GM12878 (cell line): ENCODE data around the gene DOCK7. TPM values are rescaled to one million over a fixed set of nuclear protein-coding genes. Genes with fewer than 3 reads are reported as not detected.

ENCODE experiments used
- ATAC-seq: fragments of 200-7000 bp; cut with Tn5 transposase; 3 replicates; pipeline ENCODE4 v1.9.1; 2020; ENCODE audit warnings: mild to moderate bottlenecking, moderate library complexity
- BruUV-seq: library from RNA; stranded (reverse); fragments of 400-500 nt; replicated peaks from 2 replicates; lab custom pipeline; 2021; lab: Mats Ljungman, UMichigan
- CTCF ChIA-PET: fragments of 300-600 bp; sonication (Branson Sonifier 250); formaldehyde crosslinking; extraction: SDS; loops from one replicate; lab custom pipeline; 2021; ENCODE audit warnings: inconsistent platforms; lab: Yijun Ruan, JAX
- POLR2A ChIA-PET: fragments of 350-600 bp; formaldehyde crosslinking; extraction: SDS; loops from one replicate; lab custom pipeline; 2021; ENCODE audit warnings: inconsistent platforms; lab: Charles Lee
- RAD21 ChIA-PET: fragments of 300-600 bp; sonication (Branson Sonifier 250); formaldehyde crosslinking; loops from one replicate; lab custom pipeline; 2023; ENCODE audit warnings: antibody characterized with exemption; ENCODE audit not compliant: unreplicated experiment; lab: Charles Lee
- SMC1A ChIA-PET: fragments of 300-600 bp; sonication (Branson Sonifier 250); formaldehyde crosslinking; loops from one replicate; lab custom pipeline; 2023; ENCODE audit not compliant: unreplicated experiment, uncharacterized antibody; lab: Charles Lee
- DNase-seq: peaks from one replicate; pipeline ENCODE4 v3.0.0-alpha.2; 2011; ENCODE audit warnings: low read depth, low spot score
- FAIRE-seq: peaks from 3 replicates; lab custom pipeline; 2011; peaks lifted over from hg19 to GRCh38; lab: Jason Lieb, UNC
- H2AFZ ChIP-seq: 2 replicates; pipeline ENCODE4 v1.6.0; 2011; ENCODE audit warnings: low read depth, low read length, control low read depth; ENCODE audit not compliant: control insufficient read depth
- H3K27ac ChIP-seq: 2 replicates; pipeline ENCODE4 v1.5.1; 2011; ENCODE audit warnings: control low read depth; ENCODE audit not compliant: control insufficient read depth, insufficient read depth
- H3K27me3 ChIP-seq, 2 experiments: replicated peaks in 1 of 2; 2 replicates each; pipeline versions ENCODE4 v1.6.0 to v1.6.1; 2011; ENCODE audit warnings: low read length in 1 of 2; ENCODE audit not compliant: control insufficient read depth in 2 of 2, insufficient read depth in 2 of 2
- H3K36me3 ChIP-seq, 2 experiments: 2 replicates each; pipeline ENCODE4 v1.5.1; 2011; ENCODE audit warnings: low read length in 1 of 2; ENCODE audit not compliant: control insufficient read depth in 2 of 2, insufficient read depth in 2 of 2
- H3K4me1 ChIP-seq: 2 replicates; pipeline ENCODE4 v1.6.1; 2011; ENCODE audit warnings: mild to moderate bottlenecking, low read length, moderate library complexity, mixed read lengths; ENCODE audit not compliant: control insufficient read depth, insufficient read depth
- H3K4me2 ChIP-seq: 2 replicates; pipeline ENCODE4 v1.6.0; 2011; ENCODE audit warnings: control low read depth; ENCODE audit not compliant: control insufficient read depth, insufficient read depth
- H3K4me3 ChIP-seq: fragments of 200-600 bp; sonication (generic); 2 replicates; pipeline ENCODE4 v1.5.1; 2016
- H3K79me2 ChIP-seq: 2 replicates; pipeline ENCODE4 v1.6.0; 2011; ENCODE audit warnings: low read length; ENCODE audit not compliant: control insufficient read depth, insufficient read depth
- H3K9ac ChIP-seq: 2 replicates; pipeline ENCODE4 v1.8.0; 2011; ENCODE audit warnings: low read length, control low read depth, mixed read lengths; ENCODE audit not compliant: control insufficient read depth, insufficient read depth
- H3K9me3 ChIP-seq: replicated peaks from 3 replicates; pipeline ENCODE4 v1.5.1; 2011; ENCODE audit warnings: mild to moderate bottlenecking, low read length; ENCODE audit not compliant: control insufficient read depth, insufficient read depth
- H4K20me1 ChIP-seq: 2 replicates; pipeline ENCODE4 v1.6.0; 2011; ENCODE audit not compliant: control insufficient read depth, insufficient read depth
- ASH2L ChIP-seq: fragments of 300-600, 200-600 bp; sonication (generic); IDR thresholded peaks from 2 replicates; pipeline ENCODE4 v1.6.1; 2017; ENCODE audit warnings: low read depth, mild to moderate bottlenecking, borderline replicate concordance
- EED ChIP-seq: sonication (generic); IDR thresholded peaks from 2 replicates; pipeline ENCODE4 v1.6.1; 2016; ENCODE audit warnings: antibody characterized with exemption, low read depth
- ESRRA ChIP-seq: IDR thresholded peaks from 2 replicates; pipeline ENCODE4 v1.6.1; 2012; ENCODE audit warnings: mild to moderate bottlenecking, low read length, improper control_type of control experiment
- FOXK2 ChIP-seq: fragments of 450-650 bp; IDR thresholded peaks from 2 replicates; pipeline ENCODE4 v1.6.1; 2017; ENCODE audit warnings: mild to moderate bottlenecking, moderate library complexity
- IKZF1 ChIP-seq: fragments of 450-650 bp; conservative IDR thresholded peaks from 2 replicates; pipeline ENCODE4 v1.6.1; 2017; ENCODE audit warnings: antibody characterized with exemption, mild to moderate bottlenecking
- IKZF2 ChIP-seq, 2 experiments: fragments of 450-650 bp; IDR thresholded peaks; 2 replicates each; pipeline ENCODE4 v1.6.1; 2017; ENCODE audit warnings: mild to moderate bottlenecking in 2 of 2, moderate library complexity in 2 of 2
- LARP7 ChIP-seq: fragments of 450-650 bp; IDR thresholded peaks from 2 replicates; pipeline ENCODE4 v1.6.1; 2017; ENCODE audit warnings: mild to moderate bottlenecking
- SREBF1 ChIP-seq: IDR thresholded peaks from 2 replicates; pipeline ENCODE4 v1.6.1; 2012; ENCODE audit warnings: mild to moderate bottlenecking, low read length
- USF2 ChIP-seq: IDR thresholded peaks from 2 replicates; pipeline ENCODE4 v1.6.1; 2011; ENCODE audit warnings: low read depth, low read length, improper control_type of control experiment, borderline replicate concordance
- WGBS: methylation state at CpG from one replicate; pipeline ENCODE4 v1.1.6; 2016; ENCODE audit warnings: low lambda C conversion rate; ENCODE audit not compliant: insufficient replicate concordance, insufficient coverage; ENCODE audit errors: missing lambda C conversion rate; 5-methylcytosine and 5-hydroxymethylcytosine counted together
- in situ Hi-C: fragments of 300-500 bp; cut with MboI; formaldehyde crosslinking; loops from 9 replicates; pipeline ENCODE4 v1.14.3; 2018; ENCODE audit warnings: mixed read lengths
- intact Hi-C: fragments of 100-400 bp; cut with micrococcal nuclease; formaldehyde crosslinking; loops from one replicate; pipeline ENCODE4 v1.14.2; 2022; ENCODE audit not compliant: unreplicated experiment
- polyA plus RNA-seq, 11 experiments: library from polyadenylated mRNA; depleted of rRNA in 4 of 11; unstranded in 6 of 11; stranded (reverse) in 5 of 11; fragments of >200 nt; fragmentation: Nextera tagmentation in 4 of 11; fragmentation: Illumina TruSeq in 1 of 11; extraction: Ambion mirVana in 4 of 11; extraction: Trizol in 1 of 11; gene quantifications; 1 replicate in 1 of 11; 2 replicates in 10 of 11; pipeline versions ENCODE4 v1.2.1 to v1.2.3, GENCODE V29; 2011 to 2016; ENCODE audit warnings: inconsistent platforms in 2 of 11, missing spikeins in 2 of 11, low read depth in 1 of 11
- total RNA-seq, 4 experiments: library from RNA; depleted of rRNA in 3 of 4; stranded (reverse); fragments of >200 nt in 3 of 4; fragmentation: Illumina TruSeq in 1 of 4; extraction: Trizol in 1 of 4; gene quantifications; 2 replicates each; pipeline versions ENCODE4 v1.2.1 to v1.2.3, GENCODE V29; 2013 to 2021
- TF ChIP-seq, protein P1 (sequence below): IDR thresholded peaks from 2 replicates; pipeline ENCODE4 v1.6.1; 2012; ENCODE audit warnings: low read depth, low read length, improper control_type of control experiment
- TF ChIP-seq, protein P2 (sequence below): fragments of 450-650 bp; IDR thresholded peaks from 2 replicates; pipeline ENCODE4 v1.6.1; 2018; ENCODE audit warnings: mild to moderate bottlenecking, low read depth, moderate library complexity; ENCODE audit not compliant: partially characterized antibody

The DOCK7 gene
- total and polyA plus RNA-seq, 10 of the 15 experiments (the other 5 are each of a cell fraction or from before 2014, with no cell fraction given): 4.8 to 34.6 (median 26.9) TPM

DNA sequence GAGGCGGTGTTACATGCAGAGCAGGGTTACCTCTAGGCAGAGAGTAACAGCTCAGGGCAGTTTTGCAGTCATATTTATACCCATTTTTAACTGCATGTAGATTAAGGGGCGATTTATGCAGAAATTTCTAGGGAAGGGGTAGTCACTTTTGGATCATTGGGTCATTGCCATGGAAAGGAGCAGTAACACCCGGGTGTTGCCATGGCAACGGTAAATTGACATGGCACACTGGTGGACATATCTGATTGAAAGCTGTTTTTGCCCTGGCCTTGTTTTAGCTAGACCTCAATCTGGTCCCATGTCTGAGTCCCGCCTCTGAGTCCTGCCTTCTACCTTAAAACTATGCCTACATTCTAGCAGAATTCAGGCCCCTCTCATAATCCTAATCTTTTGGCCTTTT is 263.1 kb downstream of the DOCK7 start:
- Histone ChIP-seq H2AFZ (no peak overlapping the region), H3K27ac (no peak overlapping the region), H3K9ac (no peak overlapping the region), H3K9me3 (no peaks in the 10 kb centered on the region), H3K4me3 (no peak overlapping the region), H3K36me3 (no peaks in the 10 kb centered on the region), H3K27me3 (no peaks in the 10 kb centered on the region), H3K79me2 (no peaks in the 10 kb centered on the region), H3K4me1 (no peaks in the 10 kb centered on the region), H3K4me2 (no peak overlapping the region)
- BruUV-seq: no TSS peak
- ChIA-PET SMC1A (interaction anchor here (1.3 to 1.7 kb wide), 2 partner anchors 9 to 11 kb away, joined by 6 read pairs; no protein-coding TSS in a partner anchor), POLR2A (no interaction called here), RAD21 (no interaction called here), CTCF (interaction anchor here (1.3 to 1.5 kb wide), 2 partner anchors 83 to 249 kb away, joined by 3 to 4 read pairs; no protein-coding TSS in a partner anchor)
- 71% methylated on average over 5 of the region's 5 CpGs for WGBS
- intact Hi-C loops (no loop called here), in situ Hi-C loops (no loop called here)
- FAIRE-seq (no peak), ATAC-seq (no peak)
- TF ChIP-seq FOXK2: no peak
- TF ChIP-seq, protein P1, sequence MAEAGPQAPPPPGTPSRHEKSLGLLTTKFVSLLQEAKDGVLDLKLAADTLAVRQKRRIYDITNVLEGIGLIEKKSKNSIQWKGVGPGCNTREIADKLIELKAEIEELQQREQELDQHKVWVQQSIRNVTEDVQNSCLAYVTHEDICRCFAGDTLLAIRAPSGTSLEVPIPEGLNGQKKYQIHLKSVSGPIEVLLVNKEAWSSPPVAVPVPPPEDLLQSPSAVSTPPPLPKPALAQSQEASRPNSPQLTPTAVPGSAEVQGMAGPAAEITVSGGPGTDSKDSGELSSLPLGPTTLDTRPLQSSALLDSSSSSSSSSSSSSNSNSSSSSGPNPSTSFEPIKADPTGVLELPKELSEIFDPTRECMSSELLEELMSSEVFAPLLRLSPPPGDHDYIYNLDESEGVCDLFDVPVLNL: no peak
- no peak for TF ChIP-seq USF2
- no peak for TF ChIP-seq ASH2L
- no peak for TF ChIP-seq LARP7
- TF ChIP-seq ESRRA: no peak
- no peak for TF ChIP-seq SREBF1
- TF ChIP-seq, protein P2, sequence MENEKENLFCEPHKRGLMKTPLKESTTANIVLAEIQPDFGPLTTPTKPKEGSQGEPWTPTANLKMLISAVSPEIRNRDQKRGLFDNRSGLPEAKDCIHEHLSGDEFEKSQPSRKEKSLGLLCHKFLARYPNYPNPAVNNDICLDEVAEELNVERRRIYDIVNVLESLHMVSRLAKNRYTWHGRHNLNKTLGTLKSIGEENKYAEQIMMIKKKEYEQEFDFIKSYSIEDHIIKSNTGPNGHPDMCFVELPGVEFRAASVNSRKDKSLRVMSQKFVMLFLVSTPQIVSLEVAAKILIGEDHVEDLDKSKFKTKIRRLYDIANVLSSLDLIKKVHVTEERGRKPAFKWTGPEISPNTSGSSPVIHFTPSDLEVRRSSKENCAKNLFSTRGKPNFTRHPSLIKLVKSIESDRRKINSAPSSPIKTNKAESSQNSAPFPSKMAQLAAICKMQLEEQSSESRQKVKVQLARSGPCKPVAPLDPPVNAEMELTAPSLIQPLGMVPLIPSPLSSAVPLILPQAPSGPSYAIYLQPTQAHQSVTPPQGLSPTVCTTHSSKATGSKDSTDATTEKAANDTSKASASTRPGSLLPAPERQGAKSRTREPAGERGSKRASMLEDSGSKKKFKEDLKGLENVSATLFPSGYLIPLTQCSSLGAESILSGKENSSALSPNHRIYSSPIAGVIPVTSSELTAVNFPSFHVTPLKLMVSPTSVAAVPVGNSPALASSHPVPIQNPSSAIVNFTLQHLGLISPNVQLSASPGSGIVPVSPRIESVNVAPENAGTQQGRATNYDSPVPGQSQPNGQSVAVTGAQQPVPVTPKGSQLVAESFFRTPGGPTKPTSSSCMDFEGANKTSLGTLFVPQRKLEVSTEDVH: no peak
- TF ChIP-seq IKZF2 (IDR thresholded peaks at IDR 0.05): no peak
- TF ChIP-seq IKZF1: no peak
- no peak for TF ChIP-seq EED
- TF ChIP-seq, all 136 proteins: peak for 0
- no peak for DNase-seq
- no peaks in the 10 kb centered on the region for H4K20me1 ChIP-seq
